Thyroid gland (tissue), 4 donors: ENCODE results near the gene DOP1B.

Source experiments
- CTCF ChIP-seq, 6 experiments: fragments of 200-600 bp in 3 of 6; fragments of 450-650 bp in 3 of 6; sonication (generic) in 3 of 6; IDR thresholded peaks; one replicate each; pipeline ENCODE4 v1.5.1; 2016 to 2019; ENCODE audit warnings: antibody characterized with exemption in 6 of 6, mild to moderate bottlenecking in 2 of 6, inconsistent platforms in 1 of 6, moderate library complexity in 1 of 6
- POLR2A ChIP-seq, 2 donors: fragments of 450-650 bp; IDR thresholded peaks; one replicate each; pipeline ENCODE4 v1.6.1; 2017; ENCODE audit warnings: antibody characterized with exemption in 2 of 2, mild to moderate bottlenecking in 2 of 2, moderate library complexity in 1 of 2

GRCh38 chr21:36175771-36176565, 19.3 kb downstream of the DOP1B start:
- TF ChIP-seq CTCF (IDR thresholded peaks at IDR 0.05) (no peak), POLR2A (IDR thresholded peaks at IDR 0.05) (no peak)
